SK-N-DZ (cell line): ENCODE measurements around the gene GLG1.
"Not testable (repeated sequence)": the region's sequence is repeated elsewhere in the genome, so short reads cannot be mapped to it uniquely, and the experiment has no call there.

Experiments
- DNase-seq: peaks from one replicate; pipeline ENCODE4 v3.0.0-alpha.2; 2015; ENCODE audit warnings: low spot score
- small RNA-seq, 2 experiments: library from RNA; depleted of rRNA; stranded (forward); fragments of <200 nt; gene quantifications; one replicate each; pipeline ENCODE3, GENCODE V24; 2014

The GLG1 gene

DNA sequence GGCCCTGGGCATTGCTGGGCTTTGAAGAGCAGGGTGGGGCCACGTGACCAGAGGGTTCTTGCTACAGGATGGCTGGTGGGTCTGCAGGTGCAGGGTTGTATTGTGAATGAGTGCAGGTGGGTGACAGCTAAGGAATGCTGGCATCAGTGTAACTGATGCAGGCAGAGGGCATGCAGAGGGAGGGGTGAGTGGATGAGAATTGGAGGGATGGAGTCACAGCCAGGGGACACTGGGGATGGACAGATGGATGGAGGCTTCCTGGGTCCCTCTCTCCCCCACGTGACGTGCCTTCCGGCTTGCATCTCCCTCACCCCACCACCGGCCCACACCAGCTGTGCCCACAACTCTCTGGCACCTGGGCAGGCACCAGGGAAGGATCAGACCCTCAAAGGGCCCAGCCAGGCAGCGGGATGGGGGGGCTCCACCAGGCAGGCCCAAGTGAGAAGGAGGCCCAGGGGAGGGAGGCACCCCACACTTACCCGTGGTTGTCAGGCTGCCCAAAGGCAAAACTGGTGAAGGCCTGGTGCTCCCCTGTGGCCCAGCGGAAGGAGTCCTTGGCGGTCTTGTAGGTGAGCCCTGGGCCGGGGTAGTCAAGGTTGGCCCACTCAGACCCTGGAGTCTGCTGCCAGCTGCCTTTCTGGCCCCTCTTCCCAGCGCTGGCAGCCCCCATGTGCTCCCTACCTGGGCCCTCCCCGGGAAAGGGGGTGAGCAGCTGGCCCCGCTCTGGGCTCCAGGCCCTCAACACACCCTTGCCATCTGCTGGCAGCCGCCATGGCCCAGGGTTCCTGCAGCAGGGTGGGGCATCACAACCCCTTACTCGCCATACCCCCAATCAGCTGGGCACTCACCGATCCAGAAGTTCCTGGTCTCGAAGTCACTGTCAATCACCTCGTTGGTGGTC lies 196.6 kb downstream of the GLG1 start:
- not testable (repeated sequence) for DNase-seq

DNA sequence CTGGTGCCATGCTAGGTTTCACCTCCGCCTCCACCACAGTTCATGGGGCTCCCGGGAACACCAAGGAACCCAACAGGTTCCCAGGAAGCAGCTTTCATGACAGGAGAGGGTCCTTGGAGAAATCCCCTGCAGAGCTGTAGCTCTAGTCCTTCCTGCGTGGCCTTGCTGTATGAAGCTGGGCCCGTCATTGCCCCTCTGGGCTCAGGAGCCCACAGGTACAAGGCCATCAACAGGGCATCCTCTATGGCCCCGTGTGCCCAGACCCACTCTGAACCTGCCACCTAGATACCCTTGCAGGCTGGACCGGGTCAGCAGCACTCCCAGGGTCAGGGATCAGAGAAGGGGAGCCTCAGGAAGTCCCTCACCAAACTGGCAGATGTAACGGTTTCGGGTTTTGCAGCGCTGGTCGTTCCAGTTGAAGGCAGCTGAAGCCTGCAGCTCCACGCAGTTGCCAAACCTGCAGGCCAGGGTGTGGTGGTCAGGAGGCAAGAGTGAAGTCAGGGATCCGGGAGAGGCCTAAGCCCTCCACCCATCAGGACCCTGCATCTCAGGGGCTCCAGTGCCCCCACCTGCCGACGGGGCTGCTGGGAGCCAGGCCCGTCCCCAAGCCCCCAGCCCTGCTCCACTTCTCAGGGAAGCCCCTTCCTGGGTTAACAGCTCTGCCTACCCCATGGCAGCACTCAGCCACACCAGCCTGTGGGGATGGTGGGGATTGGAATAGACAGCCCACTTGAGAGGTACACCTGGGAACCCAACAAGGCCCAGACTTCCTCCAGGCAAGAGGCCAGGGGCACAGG lies 197.5 kb downstream of the GLG1 start:
- not testable (repeated sequence) for DNase-seq

GRCh38 chr16:74407362-74407705 lies 199.6 kb downstream of the GLG1 start:
- not testable (repeated sequence) for DNase-seq

- not testable (repeated sequence) for DNase-seq
Observed at GRCh38 chr16:74406600-74407361, 200.1 kb downstream of the GLG1 start.

DNA sequence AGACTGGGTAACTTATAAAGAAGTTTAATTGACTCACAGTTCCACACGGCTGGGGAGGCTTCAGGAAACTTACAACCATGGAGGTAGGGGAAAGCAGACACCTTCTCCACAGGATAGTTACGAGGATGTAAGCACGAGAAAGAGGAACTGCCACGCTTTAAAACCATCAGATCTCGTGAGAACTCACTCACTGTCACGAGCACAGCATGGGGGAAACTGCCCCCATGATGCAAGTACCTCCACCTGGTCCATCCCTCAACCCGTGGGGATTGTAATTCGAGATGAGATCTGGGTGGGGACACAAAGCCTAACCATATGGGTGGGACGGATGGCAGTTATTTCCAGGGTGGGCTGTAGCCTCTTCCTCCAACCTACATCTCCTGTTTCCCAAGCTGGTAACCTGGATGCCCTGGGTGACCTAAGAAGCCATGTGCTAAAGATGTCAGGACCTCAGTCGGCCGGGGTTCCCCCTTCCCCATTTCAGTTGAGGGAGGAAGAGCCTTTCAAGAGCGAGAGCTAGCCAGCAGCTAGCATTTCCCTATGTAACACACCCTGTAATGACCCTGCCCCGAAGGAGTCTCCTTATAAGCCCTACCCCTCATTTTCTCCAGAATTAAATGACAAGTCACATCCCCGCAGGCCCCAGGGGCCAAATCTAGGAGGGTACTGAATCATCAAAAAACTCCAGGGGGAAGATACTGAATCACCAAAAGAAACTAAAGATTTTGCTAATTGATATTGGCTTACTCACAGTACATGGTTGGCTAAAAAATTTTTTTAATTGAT lies 202.6 kb downstream of the GLG1 start:
- DNase-seq = not testable (repeated sequence)

DNA sequence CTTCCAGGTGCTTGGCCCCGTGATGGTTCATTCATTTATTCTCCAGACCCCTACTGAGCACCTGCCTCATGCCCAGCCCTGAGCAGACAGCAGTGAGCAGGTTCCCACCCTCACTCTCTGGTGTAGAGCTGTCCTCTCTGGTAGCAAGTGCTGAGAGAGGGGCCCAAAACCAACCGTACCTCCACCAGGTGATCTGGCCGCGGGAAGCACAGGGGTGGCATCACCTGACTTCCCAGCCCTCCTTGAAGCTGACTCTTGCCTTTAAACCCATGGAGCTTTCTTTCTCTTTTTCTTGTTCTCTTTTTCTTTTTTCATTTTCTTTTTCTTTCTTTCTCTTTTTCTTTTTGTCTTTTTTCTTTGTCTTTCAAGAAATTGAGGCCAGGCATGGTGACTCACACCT lies 206.7 kb downstream of the GLG1 start:
- peak; percentile 0 for DNase-seq

DNA sequence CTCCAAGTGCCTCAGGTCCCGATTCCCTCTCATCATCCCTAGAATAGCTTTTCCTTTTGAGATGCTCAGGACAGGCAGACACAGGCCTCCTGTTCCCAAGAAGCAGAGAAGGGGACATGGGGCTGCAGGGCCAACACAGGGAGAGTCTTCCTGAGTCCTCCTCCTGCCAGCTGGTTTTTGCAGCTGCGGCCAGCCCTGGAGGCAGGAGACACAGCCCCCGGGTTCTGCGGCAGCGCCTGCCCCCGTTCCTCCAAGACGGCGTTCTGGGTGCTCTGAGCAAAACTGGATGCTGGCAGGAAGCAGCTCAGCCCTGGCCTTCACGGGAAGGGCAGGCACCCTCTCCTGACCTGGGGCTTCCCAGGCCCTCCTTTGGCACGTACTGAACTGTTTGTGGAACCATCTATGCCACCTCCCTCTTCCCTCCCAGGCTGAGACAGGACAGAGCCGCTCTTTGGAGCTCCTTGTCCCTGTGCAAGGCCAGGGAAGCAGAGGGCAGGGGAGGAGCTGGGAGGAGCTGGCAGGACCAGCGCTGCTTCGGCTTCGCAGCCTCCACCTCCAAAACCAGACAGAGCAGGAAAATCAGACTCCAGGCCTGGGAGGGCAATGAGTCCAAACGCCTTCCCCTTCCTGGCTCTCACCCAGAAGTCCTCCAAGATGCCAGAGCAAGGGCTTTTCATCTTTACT lies 208.6 kb downstream of the GLG1 start:
- not testable (repeated sequence) for DNase-seq

Small RNA genes lying within 50 kb of the gene (small RNA-seq; reads per million reads assigned to genes)
- gene RF00019 (0 reads per million in 2 experiments), gene RNU6-237P (0 to 0.04 reads per million in 2 experiments)
